Karpas-422 (cell line): ENCODE data around the gene PKN3. TPM values are rescaled to one million over a fixed set of nuclear protein-coding genes. Genes with fewer than 3 reads are reported as not detected.
"Not testable (repeated sequence)": the region's sequence is repeated elsewhere in the genome, so short reads cannot be mapped to it uniquely, and the experiment has no call there.

Experiments
- DNase-seq: peaks from one replicate; pipeline ENCODE4 v3.0.0-alpha.2; 2015
- H2AFZ ChIP-seq: fragments of 200-600 bp; sonication (generic); 2 replicates; pipeline ENCODE4 v1.6.1; 2014; ENCODE audit warnings: antibody characterized with exemption, low read length, mixed read lengths
- H3K27ac ChIP-seq: fragments of 200-600 bp; sonication (generic); 2 replicates; pipeline ENCODE4 v1.5.1; 2014; ENCODE audit warnings: mild to moderate bottlenecking, low read length, moderate library complexity
- H3K27me3 ChIP-seq: fragments of 200-600 bp; sonication (generic); 2 replicates; pipeline ENCODE4 v1.6.1; 2014; ENCODE audit warnings: low read length, mixed read lengths
- H3K36me3 ChIP-seq: fragments of 200-600 bp; sonication (generic); 2 replicates; pipeline ENCODE4 v1.6.1; 2014; ENCODE audit warnings: low read length, mixed read lengths; ENCODE audit not compliant: insufficient read depth
- H3K4me1 ChIP-seq: fragments of 200-600 bp; sonication (generic); 2 replicates; pipeline ENCODE4 v1.6.1; 2014; ENCODE audit warnings: mild to moderate bottlenecking, low read length, mixed read lengths
- H3K4me2 ChIP-seq: fragments of 200-600 bp; sonication (generic); 2 replicates; pipeline ENCODE4 v1.6.1; 2014; ENCODE audit warnings: low read length, low read depth, mild to moderate bottlenecking; ENCODE audit not compliant: poor library complexity, severe bottlenecking
- H3K4me3 ChIP-seq: fragments of 200-600 bp; sonication (generic); 2 replicates; pipeline ENCODE4 v1.5.1; 2014; ENCODE audit warnings: mild to moderate bottlenecking, antibody characterized with exemption, low read length, mixed read lengths
- H3K79me2 ChIP-seq: fragments of 200-600 bp; sonication (generic); 2 replicates; pipeline ENCODE4 v1.6.1; 2014; ENCODE audit warnings: mild to moderate bottlenecking, low read length, mixed read lengths
- H3K9ac ChIP-seq: fragments of 200-600 bp; sonication (generic); 2 replicates; pipeline ENCODE4 v1.6.0; 2014; ENCODE audit warnings: low read length
- H3K9me2 ChIP-seq: fragments of 200-600 bp; sonication (generic), shearing (Covaris generic); replicated peaks from 2 replicates; pipeline ENCODE4 v1.6.0; 2014; ENCODE audit warnings: mild to moderate bottlenecking, low read length, moderate library complexity; ENCODE audit not compliant: insufficient read depth
- H3K9me3 ChIP-seq: fragments of 300-700, 200-600 bp; sonication (generic); 2 replicates; pipeline ENCODE4 v1.6.1; 2014; ENCODE audit warnings: low read length, mixed read lengths
- H4K20me1 ChIP-seq: fragments of 200-600 bp; sonication (generic); 2 replicates; pipeline ENCODE4 v1.6.1; 2014; ENCODE audit warnings: mild to moderate bottlenecking, antibody characterized with exemption, low read length, low read depth; ENCODE audit not compliant: insufficient read depth
- total RNA-seq: library from RNA; depleted of rRNA; stranded (reverse); fragments of >200 nt; shearing (Covaris generic); gene quantifications from 2 replicates; pipeline ENCODE4 v1.2.3, GENCODE V29; 2014; ENCODE audit warnings: low replicate concordance; rRNA removed

The PKN3 gene
- total RNA-seq = 0.04 TPM in 1 of 2 replicates, not detected in the other

DNA sequence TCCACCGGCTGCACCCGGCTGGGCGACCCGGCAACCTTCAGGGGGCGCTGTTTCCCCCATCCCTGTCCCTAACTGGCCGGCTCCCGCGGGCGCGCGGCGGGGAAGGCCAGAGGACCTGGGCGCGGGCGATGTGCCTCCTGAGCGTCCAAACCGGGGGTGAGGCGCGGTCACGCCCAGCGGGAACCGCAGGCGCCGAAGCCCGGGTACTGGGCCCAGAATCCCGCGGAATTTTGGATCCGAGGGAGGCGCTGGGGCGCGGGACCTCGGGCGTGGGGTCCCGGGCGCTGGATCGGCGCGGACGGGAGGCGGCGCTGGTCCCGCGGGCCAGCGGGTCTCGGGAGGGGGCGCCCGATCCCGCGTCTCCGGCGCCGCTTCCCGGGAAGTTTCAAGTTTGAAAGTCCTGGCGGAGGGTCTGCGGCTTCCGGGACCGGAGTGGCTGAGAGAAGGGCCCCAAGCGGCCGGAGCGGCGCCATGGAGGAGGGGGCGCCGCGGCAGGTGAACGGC lies at the start of gene PKN3:
TSS of gene PKN3 (plus strand) at position 59 of the 504 bp plus-strand sequence. CDS start at position 472, 413 bp downstream.
- Histone ChIP-seq H3K27me3 (no peaks in the 10 kb centered on the region), H3K79me2 (no peaks in the 10 kb centered on the region), H3K4me2 (no peak within 1 kb of the TSS), H3K9ac (no peak within 1 kb of the TSS), H3K9me2 (no peaks in the 10 kb centered on the region), H2AFZ (no peak within 1 kb of the TSS), H4K20me1 (no peaks in the 10 kb centered on the region), H3K4me3 (no peak within 1 kb of the TSS), H3K36me3 (no peaks in the 10 kb centered on the region), H3K27ac (no peak within 1 kb of the TSS), H3K9me3 (no peaks in the 10 kb centered on the region), H3K4me1 (no peaks in the 10 kb centered on the region)
- DNase-seq = peak; percentile 84

DNA sequence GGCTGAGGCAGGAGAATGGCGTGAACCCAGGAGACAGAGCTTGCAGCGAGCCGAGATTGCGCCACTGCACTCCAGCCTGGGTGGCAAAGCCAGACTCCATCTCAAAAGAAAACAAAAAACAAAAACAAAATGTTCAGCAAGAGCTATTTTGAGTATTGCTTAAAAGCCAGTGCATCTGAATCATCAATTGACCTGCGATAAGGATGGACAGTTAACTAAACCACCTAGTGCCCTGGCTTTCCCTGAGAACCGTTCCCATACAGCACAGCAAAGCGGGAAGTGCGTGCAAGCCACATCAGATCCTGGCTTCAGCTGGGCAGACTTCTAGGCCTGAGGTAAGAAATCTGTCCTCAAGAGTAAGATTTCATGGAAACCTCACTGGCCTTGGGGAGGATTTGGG lies 48.4 kb upstream of the PKN3 start:
- H3K27ac ChIP-seq = no peak overlapping the region
- H3K9me3 ChIP-seq = no peaks in the 10 kb centered on the region
- DNase-seq = no peak
- H3K9ac ChIP-seq = no peak overlapping the region
- H3K4me2 ChIP-seq = no peak overlapping the region
- H3K9me2 ChIP-seq = no peaks in the 10 kb centered on the region
- no peaks in the 10 kb centered on the region for H3K36me3 ChIP-seq
- H3K79me2 ChIP-seq = peaks cover 9% of the 10 kb centered on the region
- no peaks in the 10 kb centered on the region for H4K20me1 ChIP-seq
- peaks cover 13% of the 10 kb centered on the region for H3K4me1 ChIP-seq
- no peak overlapping the region for H2AFZ ChIP-seq
- H3K4me3 ChIP-seq = no peak overlapping the region
- no peaks in the 10 kb centered on the region for H3K27me3 ChIP-seq

DNA sequence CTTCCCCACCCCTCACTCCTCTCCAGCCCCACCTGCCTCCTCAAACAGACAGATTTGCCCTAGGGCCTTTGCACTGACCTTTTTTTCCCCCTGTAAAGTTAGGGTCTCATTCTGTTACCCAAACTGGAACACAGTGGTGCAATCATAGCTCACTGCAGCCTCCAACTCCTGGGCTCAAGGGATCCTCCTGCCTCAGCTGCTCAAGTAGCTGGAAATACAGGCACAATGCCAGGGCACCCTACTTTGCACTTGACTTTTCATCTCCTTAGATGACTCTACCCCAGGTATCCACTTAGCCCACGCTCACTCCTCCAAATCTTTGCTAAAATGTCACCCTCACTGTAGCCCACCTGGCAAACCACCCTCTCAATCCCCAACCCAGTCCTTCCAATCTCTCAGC lies 47.8 kb upstream of the PKN3 start:
- no peaks in the 10 kb centered on the region for H4K20me1 ChIP-seq
- 0 out of 2 replicates have a peak overlapping the region, but pooled peaks have one; percentile 16 for H3K27ac ChIP-seq
- 0 out of 2 replicates have a peak overlapping the region, but pooled peaks have one; percentile 13 for H3K9ac ChIP-seq
- peak; percentile 33 for DNase-seq
- H3K4me2 ChIP-seq = no peak overlapping the region
- H3K27me3 ChIP-seq = no peaks in the 10 kb centered on the region
- no peak overlapping the region for H2AFZ ChIP-seq
- H3K9me2 ChIP-seq = no peaks in the 10 kb centered on the region
- peaks cover 9% of the 10 kb centered on the region for H3K79me2 ChIP-seq
- H3K9me3 ChIP-seq = no peaks in the 10 kb centered on the region
- H3K4me1 ChIP-seq = peaks cover 13% of the 10 kb centered on the region
- no peaks in the 10 kb centered on the region for H3K36me3 ChIP-seq
- H3K4me3 ChIP-seq = no peak overlapping the region

DNA sequence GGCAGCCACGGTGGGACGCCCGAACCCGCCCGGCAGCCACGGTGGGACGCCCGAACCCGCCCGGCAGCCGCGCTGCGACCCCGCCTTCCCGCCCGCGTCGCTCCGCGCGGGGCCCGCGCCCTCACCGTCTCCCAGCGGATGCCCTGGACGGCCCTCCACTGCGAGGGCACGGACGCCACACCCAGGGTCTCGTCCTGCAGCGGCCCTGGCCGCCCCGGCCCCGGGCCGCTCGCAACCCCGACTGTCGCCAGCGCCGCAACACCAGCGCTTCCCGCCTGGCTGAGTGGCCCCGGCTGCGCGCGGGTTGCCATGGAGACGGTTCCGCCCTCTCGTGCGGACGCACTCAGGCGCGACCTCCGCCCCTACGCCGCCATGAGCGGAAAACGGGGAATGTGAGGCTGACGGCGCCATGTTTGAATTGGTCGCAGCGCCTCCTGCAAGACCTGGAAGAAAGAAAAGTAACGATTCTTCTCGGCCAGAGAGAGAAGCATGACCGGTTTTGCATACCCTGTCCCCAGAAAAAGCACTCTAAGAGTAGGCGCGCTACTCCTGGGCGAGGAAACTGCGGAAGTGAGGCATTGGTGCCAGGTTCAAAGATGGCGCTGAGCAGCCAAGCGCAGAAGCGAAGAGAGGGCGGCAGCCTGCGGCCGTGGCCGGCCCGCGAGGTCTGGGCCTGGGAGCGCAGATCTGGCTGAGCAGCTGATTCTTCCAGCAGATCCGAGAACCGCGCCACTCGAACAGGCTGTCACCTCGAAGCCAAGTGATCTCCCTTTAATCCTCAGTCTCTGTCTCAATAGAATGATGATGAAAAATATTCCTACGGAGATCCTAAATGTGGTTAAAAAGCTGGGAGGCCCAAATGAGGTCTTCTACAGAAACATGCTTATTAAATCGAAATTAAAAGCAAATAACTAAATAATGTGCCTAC lies 45.6 kb upstream of the PKN3 start, which contains the start of gene DYNC2I2:
TSS of gene DYNC2I2 (minus strand) at position 432 of the 928 bp plus-strand sequence. CDS start at position 311, 121 bp downstream.
- H3K9me3 ChIP-seq = no peaks in the 10 kb centered on the region
- peak within 1 kb of the TSS; percentile 86 for H2AFZ ChIP-seq
- no peaks in the 10 kb centered on the region for H4K20me1 ChIP-seq
- no peaks in the 10 kb centered on the region for H3K27me3 ChIP-seq
- H3K4me1 ChIP-seq = peaks cover 13% of the 10 kb centered on the region
- peak within 1 kb of the TSS; percentile 92 for H3K9ac ChIP-seq
- DNase-seq = peak; percentile 96
- peaks cover 9% of the 10 kb centered on the region for H3K79me2 ChIP-seq
- H3K4me2 ChIP-seq = peak within 1 kb of the TSS; percentile 74
- H3K36me3 ChIP-seq = no peaks in the 10 kb centered on the region
- no peaks in the 10 kb centered on the region for H3K9me2 ChIP-seq
- H3K4me3 ChIP-seq = peak within 1 kb of the TSS; percentile 83
- H3K27ac ChIP-seq = peak within 1 kb of the TSS; percentile 88

DNA sequence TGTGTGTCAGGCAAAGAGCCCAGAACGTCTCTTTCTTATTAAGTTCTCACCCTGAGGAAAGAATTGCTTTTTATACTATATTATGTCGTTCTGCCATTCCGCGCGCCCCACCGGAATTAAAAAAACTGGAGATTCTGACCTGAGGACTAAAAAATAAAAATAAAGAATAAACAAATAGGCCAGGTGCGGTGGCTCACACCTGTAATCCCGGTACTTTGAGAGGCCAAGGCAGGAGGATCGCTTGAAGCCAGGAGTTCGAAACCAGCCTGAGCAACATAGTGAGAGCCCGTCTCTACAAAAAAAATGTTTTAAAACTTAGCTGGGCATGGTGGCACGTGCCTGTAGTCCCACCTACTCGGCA lies 45.0 kb upstream of the PKN3 start:
- Histone ChIP-seq H3K9me3 (no peaks in the 10 kb centered on the region), H3K27ac (peak overlapping the region; percentile 88), H3K79me2 (peaks cover 9% of the 10 kb centered on the region), H3K4me1 (peaks cover 13% of the 10 kb centered on the region), H3K9ac (peak overlapping the region; percentile 92), H2AFZ (peak overlapping the region; percentile 86; the same call in 1 of the 2 replicates), H3K9me2 (no peaks in the 10 kb centered on the region), H3K27me3 (no peaks in the 10 kb centered on the region), H3K4me2 (peak overlapping the region; percentile 74), H3K4me3 (peak overlapping the region; percentile 83), H3K36me3 (no peaks in the 10 kb centered on the region), H4K20me1 (no peaks in the 10 kb centered on the region)
- no peak for DNase-seq

DNA sequence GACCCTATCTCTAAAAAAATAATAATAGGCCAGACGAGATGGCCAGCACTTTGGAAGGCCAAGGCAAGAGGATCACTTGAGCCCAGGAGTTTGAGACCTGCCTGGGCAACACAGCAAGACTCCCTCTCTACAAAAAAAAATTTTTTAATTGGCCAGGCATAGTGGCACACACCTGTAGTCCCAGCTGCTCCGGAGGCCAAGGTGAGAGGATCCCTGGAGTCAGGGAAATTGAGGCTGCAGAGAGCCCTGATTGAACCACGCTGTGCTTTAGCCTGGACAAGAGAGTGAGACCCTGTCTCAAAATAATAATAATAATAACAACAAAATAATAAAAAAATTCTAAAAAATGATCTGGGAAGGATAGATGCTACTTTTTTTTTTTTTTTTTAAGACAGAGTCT lies 44.5 kb upstream of the PKN3 start:
- H4K20me1 ChIP-seq = no peaks in the 10 kb centered on the region
- H3K27me3 ChIP-seq = no peaks in the 10 kb centered on the region
- H3K9me2 ChIP-seq = no peaks in the 10 kb centered on the region
- H3K4me3 ChIP-seq = no peak overlapping the region
- H3K27ac ChIP-seq = no peak overlapping the region
- peaks cover 13% of the 10 kb centered on the region for H3K4me1 ChIP-seq
- no peak overlapping the region for H2AFZ ChIP-seq
- DNase-seq = no peak
- no peaks in the 10 kb centered on the region for H3K9me3 ChIP-seq
- H3K4me2 ChIP-seq = no peak overlapping the region
- no peak overlapping the region for H3K9ac ChIP-seq
- no peaks in the 10 kb centered on the region for H3K36me3 ChIP-seq
- H3K79me2 ChIP-seq = peaks cover 9% of the 10 kb centered on the region

DNA sequence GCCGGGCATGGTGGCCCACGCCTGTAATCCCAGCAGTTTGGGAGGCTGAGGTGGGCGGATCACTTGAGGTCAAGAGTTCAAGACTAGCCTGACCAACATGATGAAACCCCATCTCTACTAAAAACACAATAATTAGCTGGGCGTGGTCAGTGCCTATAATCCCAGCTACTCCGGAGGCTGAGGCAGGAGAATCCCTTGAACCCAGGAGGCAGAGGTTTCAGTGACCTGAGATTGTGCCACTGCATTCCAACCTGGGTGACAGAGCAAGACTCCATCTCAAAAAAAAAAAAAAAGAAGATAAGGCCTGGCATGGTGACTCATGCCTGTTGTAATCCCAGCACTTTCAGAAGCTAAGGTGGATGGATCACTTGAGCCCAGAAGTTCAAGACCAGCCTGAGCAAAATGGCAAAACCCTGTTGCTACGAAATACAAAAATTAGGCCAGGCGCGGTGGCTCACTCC lies 35.8 kb upstream of the PKN3 start:
- not testable (repeated sequence) for H3K4me3 ChIP-seq, H3K27ac ChIP-seq, H3K9me3 ChIP-seq, H3K27me3 ChIP-seq, H3K9ac ChIP-seq, H3K4me2 ChIP-seq, H2AFZ ChIP-seq, H4K20me1 ChIP-seq, H3K4me1 ChIP-seq, H3K9me2 ChIP-seq, H3K36me3 ChIP-seq, H3K79me2 ChIP-seq
- DNase-seq = peak; percentile 34

DNA sequence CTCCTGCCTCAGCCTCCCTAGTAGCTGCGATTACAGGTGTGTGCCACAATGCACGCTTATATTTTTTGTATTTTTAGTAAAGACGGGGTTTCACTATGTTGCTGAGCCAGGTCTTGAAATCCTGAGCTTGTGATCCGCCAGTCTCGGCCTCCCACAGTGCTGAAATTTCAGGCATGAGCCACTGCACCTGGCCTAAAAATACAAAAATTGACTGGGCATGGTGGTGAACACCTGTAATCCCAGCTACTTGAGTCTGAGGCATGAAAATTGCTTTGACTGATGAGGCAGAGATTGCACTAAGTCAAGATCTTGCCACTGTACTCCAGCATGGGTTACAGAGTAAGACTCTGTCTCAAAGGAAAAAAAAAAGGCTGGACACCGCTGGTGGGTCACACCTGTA lies 32.5 kb upstream of the PKN3 start:
- no peaks in the 10 kb centered on the region for H3K9me2 ChIP-seq
- no peak overlapping the region for H3K9ac ChIP-seq
- DNase-seq = peak; percentile 38
- H4K20me1 ChIP-seq = no peaks in the 10 kb centered on the region
- H3K9me3 ChIP-seq = no peaks in the 10 kb centered on the region
- H2AFZ ChIP-seq = no peak overlapping the region
- no peaks in the 10 kb centered on the region for H3K4me1 ChIP-seq
- no peak overlapping the region for H3K4me3 ChIP-seq
- H3K79me2 ChIP-seq = no peaks in the 10 kb centered on the region
- no peaks in the 10 kb centered on the region for H3K36me3 ChIP-seq
- H3K27me3 ChIP-seq = no peaks in the 10 kb centered on the region
- H3K4me2 ChIP-seq = no peak overlapping the region
- H3K27ac ChIP-seq = no peak overlapping the region
